ENCODE data around the gene BTBD19.
"Not testable (repeated sequence)": the region's sequence is repeated elsewhere in the genome, so short reads cannot be mapped to it uniquely, and the experiment has no call there.

DNA sequence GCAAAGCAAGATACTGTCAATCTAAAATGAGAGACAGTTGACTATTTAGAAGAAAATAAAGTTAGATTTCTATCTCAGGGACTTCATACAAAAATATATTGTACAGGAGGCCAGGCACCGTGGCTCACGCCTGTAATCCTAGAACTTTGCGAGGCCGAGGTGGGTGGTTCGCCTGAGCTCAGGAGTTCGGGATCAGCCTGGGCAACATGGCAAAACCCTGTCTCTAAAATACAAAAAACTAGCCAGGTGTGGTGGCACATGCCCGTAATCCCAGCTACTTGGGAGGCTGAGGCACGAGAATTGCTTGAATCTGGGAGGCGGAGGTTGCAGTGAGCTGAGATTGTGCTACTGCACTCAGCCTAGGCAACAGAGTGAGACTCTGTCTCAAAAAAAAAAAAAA is 7.6 kb downstream of the BTBD19 start:
- TF ChIP-seq POLR2A (IDR thresholded peaks at IDR 0.05): not testable (repeated sequence)
- TF ChIP-seq, protein P1, sequence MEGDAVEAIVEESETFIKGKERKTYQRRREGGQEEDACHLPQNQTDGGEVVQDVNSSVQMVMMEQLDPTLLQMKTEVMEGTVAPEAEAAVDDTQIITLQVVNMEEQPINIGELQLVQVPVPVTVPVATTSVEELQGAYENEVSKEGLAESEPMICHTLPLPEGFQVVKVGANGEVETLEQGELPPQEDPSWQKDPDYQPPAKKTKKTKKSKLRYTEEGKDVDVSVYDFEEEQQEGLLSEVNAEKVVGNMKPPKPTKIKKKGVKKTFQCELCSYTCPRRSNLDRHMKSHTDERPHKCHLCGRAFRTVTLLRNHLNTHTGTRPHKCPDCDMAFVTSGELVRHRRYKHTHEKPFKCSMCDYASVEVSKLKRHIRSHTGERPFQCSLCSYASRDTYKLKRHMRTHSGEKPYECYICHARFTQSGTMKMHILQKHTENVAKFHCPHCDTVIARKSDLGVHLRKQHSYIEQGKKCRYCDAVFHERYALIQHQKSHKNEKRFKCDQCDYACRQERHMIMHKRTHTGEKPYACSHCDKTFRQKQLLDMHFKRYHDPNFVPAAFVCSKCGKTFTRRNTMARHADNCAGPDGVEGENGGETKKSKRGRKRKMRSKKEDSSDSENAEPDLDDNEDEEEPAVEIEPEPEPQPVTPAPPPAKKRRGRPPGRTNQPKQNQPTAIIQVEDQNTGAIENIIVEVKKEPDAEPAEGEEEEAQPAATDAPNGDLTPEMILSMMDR (IDR thresholded peaks at IDR 0.05): not testable (repeated sequence)

Data from vagina (tissue), 2 donors.